ENCODE data around the gene VAPA. TPM values are rescaled to one million over a fixed set of nuclear protein-coding genes. Genes with fewer than 3 reads are reported as not detected.

The VAPA gene
- total and polyA plus RNA-seq, 2 of the 4 experiments (the other 2 are of a cell fraction) = 199 to 206 TPM

- no peak for ATAC-seq (ENCODE audit: low read depth)
- no peak overlapping the region for H2BK20ac ChIP-seq (ENCODE audit: low read depth, low read length)
- H3K4ac ChIP-seq (ENCODE audit: low read depth, low read length) = no peak overlapping the region
- H2AFZ ChIP-seq (replicated peaks; ENCODE audit: low read length, poor library complexity) = no peak overlapping the region
- dilution Hi-C loops (cut with HindIII; ENCODE audit: low sequenced_read_pairs, unreplicated experiment) (no loop called here), in situ Hi-C loops (cut with MboI; ENCODE audit: low sequenced_read_pairs) (no loop called here), intact Hi-C loops (cut with micrococcal nuclease) (no loop called here)
- H3K79me1 ChIP-seq (ENCODE audit: low read depth in 1 of 2, low read length in 2 of 2) = peaks cover 0 to 55% of the 10 kb centered on the region in 2 experiments; a peak in 2 of 4 replicates
- H4K5ac ChIP-seq (ENCODE audit: low read depth, low read length) = no peak overlapping the region
- no peak for DNase-seq
- no peak overlapping the region for H2AK5ac ChIP-seq (ENCODE audit: low read depth, low read length)
- H4K20me1 ChIP-seq (ENCODE audit: insufficient read depth, low read length) = peaks cover 98% of the 10 kb centered on the region
- H3K23ac ChIP-seq (ENCODE audit: low read depth, low read length) = no peak overlapping the region
- H4K91ac ChIP-seq (ENCODE audit: insufficient read depth, low read depth, low read length) = no peak overlapping the region
- no peak overlapping the region for H3K14ac ChIP-seq (replicated peaks; ENCODE audit: low read depth, low read length)
- peaks cover 6% of the 10 kb centered on the region for H3K4me1 ChIP-seq (ENCODE audit: control insufficient read depth, insufficient read depth, low read length)
- no peak overlapping the region for H3K18ac ChIP-seq (ENCODE audit: low read depth, low read length)
- no peak overlapping the region for H2BK120ac ChIP-seq (ENCODE audit: low read depth, low read length)
- no peak overlapping the region for H2BK15ac ChIP-seq (ENCODE audit: low read depth, low read length)
- no peak overlapping the region for H2BK5ac ChIP-seq (ENCODE audit: low read depth, low read length, poor library complexity, severe bottlenecking)
- H3K9ac ChIP-seq (ENCODE audit: low read depth, low read length) = no peak overlapping the region
- H3K9me1 ChIP-seq (ENCODE audit: insufficient read depth, low read length) = peaks cover 27% of the 10 kb centered on the region
- BruUV-seq (replicated peaks) = no TSS peak
- ChIA-PET CTCF (no interaction called here), POLR2A (ENCODE audit: unreplicated experiment) (no interaction called here)
- no peak overlapping the region for H3K27ac ChIP-seq (ENCODE audit: insufficient read depth, low read length)
- no peak overlapping the region for H4K8ac ChIP-seq (ENCODE audit: low read depth in 2 of 2, low read length in 2 of 2)
- no peak overlapping the region for H3K56ac ChIP-seq (ENCODE audit: extremely low read depth, insufficient read depth, low read length)
- no peaks in the 10 kb centered on the region for H3K27me3 ChIP-seq (ENCODE audit: control insufficient read depth, insufficient read depth, low read length)
- no peak overlapping the region for H3K4me3 ChIP-seq (ENCODE audit: insufficient read depth, low read depth, low read length)
- no peak overlapping the region for H2AK9ac ChIP-seq (replicated peaks; ENCODE audit: low read depth, low read length, poor library complexity)
- H3K36me3 ChIP-seq (ENCODE audit: control insufficient read depth, insufficient read depth, low read length) = no peaks in the 10 kb centered on the region
- H3K4me2 ChIP-seq (ENCODE audit: low read depth, low read length) = peak overlapping the region; percentile 42
- TF ChIP-seq ELK1 (IDR thresholded peaks at IDR 0.05; ENCODE audit: borderline replicate concordance, low read depth, low read length) = no peak
- no peak for TF ChIP-seq RCOR1 (IDR thresholded peaks at IDR 0.05; ENCODE audit: insufficient replicate concordance, low read length)
- no peak for TF ChIP-seq SMC3 (IDR thresholded peaks at IDR 0.05; ENCODE audit: low read depth, low read length)
- no peak for TF ChIP-seq CEBPB (IDR thresholded peaks at IDR 0.05; ENCODE audit: low read depth, low read length)
- TF ChIP-seq POLR2A (IDR thresholded peaks at IDR 0.05; ENCODE audit: low read depth, low read length) = no peak
- TF ChIP-seq BHLHE40 (IDR thresholded peaks at IDR 0.05; ENCODE audit: low read depth, low read length) = no peak
- TF ChIP-seq NFE2L2 (IDR thresholded peaks at IDR 0.05; ENCODE audit: low read depth, low read length) = no peak
- TF ChIP-seq CTCF (conservative IDR thresholded peaks at IDR 0.05; ENCODE audit: low read depth, low read length) = no peak
- TF ChIP-seq RFX5 (IDR thresholded peaks at IDR 0.05; ENCODE audit: low read depth, low read length) = no peak
- TF ChIP-seq USF2 (IDR thresholded peaks at IDR 0.05; ENCODE audit: low read depth, low read length) = no peak
- no peaks in the 10 kb centered on the region for H3K9me3 ChIP-seq (ENCODE audit: control insufficient read depth, insufficient read depth, low read length)
- no CpG with 5 or more reads among the region's 4 CpGs for WGBS, 2 experiments (ENCODE audit: extremely low coverage in 2 of 2, insufficient read length in 1 of 2)
Measured at GRCh38 chr18:9924371-9924943, 10.6 kb downstream of the VAPA start.

Measured in IMR-90 (cell line).